ENCODE data around the gene MYCBP.

DNA sequence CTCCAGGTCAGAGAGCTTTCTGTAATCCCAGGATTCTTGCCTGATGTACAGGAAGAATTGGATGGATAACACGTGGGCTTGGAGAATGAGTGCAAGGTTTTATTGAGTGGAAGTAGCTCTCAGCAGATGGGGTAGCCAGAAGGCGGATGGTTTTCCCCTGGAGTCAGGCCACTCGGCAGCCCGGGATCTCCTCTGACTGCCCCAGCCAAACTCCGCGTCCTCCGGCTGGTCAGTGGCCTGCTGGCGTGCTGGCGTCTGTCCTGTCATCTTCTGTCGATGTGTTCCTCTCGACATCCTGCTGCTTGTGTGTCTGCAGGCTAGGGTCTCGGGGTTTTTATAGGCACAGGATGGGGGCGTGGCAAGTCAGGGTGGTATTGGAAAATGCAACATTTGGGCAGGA is 35.7 kb upstream of the MYCBP start:
- TF ChIP-seq, protein P1, sequence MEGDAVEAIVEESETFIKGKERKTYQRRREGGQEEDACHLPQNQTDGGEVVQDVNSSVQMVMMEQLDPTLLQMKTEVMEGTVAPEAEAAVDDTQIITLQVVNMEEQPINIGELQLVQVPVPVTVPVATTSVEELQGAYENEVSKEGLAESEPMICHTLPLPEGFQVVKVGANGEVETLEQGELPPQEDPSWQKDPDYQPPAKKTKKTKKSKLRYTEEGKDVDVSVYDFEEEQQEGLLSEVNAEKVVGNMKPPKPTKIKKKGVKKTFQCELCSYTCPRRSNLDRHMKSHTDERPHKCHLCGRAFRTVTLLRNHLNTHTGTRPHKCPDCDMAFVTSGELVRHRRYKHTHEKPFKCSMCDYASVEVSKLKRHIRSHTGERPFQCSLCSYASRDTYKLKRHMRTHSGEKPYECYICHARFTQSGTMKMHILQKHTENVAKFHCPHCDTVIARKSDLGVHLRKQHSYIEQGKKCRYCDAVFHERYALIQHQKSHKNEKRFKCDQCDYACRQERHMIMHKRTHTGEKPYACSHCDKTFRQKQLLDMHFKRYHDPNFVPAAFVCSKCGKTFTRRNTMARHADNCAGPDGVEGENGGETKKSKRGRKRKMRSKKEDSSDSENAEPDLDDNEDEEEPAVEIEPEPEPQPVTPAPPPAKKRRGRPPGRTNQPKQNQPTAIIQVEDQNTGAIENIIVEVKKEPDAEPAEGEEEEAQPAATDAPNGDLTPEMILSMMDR (IDR thresholded peaks at IDR 0.05): no peak
- TF ChIP-seq POLR2A (IDR thresholded peaks at IDR 0.05): no peak
